ENCODE measurements around the gene GPSM3. TPM values are rescaled to one million over a fixed set of nuclear protein-coding genes. Genes with fewer than 3 reads are reported as not detected.
A peak's percentile ranks its signal among the peaks of the same experiment; 100 is the strongest.

GPSM3 gene
- total RNA-seq, 1 donor from 2014 or later = 81.1 TPM

DNA sequence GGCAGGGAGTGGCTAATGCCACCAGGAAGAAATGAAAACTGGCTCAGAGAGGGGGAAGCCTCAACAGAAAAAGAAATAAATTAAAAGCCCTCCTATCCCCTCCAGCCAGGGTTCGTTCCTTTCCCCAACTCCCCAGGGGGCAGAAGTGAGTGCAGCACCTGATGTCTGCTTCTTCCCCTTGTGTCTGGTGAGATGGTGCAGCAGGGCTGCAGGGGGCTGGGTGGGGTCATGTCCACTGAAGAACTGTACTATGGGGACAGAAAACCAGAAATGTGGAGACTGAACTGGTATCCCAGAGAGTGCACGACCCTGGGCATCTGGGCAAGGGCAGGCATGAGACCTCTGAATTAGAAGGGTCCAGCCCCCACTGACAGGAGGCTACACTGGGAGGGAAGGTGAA, 24.1 kb downstream of the GPSM3 start:
- no peak for DNase-seq
- Mint-ChIP-seq H3K4me3 (no peak overlapping the region), H3K4me1 (peaks cover 13% of the 10 kb centered on the region), H3K27me3 (no peaks in the 10 kb centered on the region), H3K36me3 (ENCODE audit: low read depth) (peaks cover 26% of the 10 kb centered on the region), H3K9me3 (no peaks in the 10 kb centered on the region), H3K27ac (no peak overlapping the region)
- intact Hi-C loops (cut with micrococcal nuclease) = no loop called here

DNA sequence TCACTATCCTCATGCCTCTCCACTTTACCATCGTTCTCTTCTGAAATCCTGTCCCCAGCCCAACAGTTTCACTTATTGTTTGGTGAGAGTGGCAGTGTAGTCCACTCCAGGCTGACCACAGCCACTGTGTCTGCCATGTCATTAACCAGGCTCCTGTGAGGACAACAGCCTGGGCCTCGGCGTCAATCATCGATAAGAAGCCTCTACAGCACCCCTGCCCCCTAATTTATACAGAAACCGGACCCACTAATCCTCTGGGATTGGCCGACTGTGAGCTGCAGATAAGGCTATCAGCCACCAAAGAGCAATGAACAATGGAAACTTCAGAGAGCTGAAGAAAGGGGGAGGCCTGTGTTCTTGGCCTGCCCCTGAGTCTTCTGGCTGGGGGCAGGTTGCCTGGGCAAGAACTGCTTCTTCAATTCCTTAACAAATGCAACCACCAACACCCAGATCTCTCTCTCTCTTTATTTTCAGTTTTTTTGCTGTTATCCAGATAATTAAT, 24.6 kb downstream of the GPSM3 start:
- no peak overlapping the region for H3K4me3 Mint-ChIP-seq
- no peaks in the 10 kb centered on the region for H3K9me3 Mint-ChIP-seq
- H3K36me3 Mint-ChIP-seq (ENCODE audit: low read depth) = peaks cover 26% of the 10 kb centered on the region
- intact Hi-C loops (cut with micrococcal nuclease) = no loop called here
- no peak for DNase-seq
- H3K27ac Mint-ChIP-seq = no peak overlapping the region
- H3K27me3 Mint-ChIP-seq = no peaks in the 10 kb centered on the region
- H3K4me1 Mint-ChIP-seq = peaks cover 8% of the 10 kb centered on the region

DNA sequence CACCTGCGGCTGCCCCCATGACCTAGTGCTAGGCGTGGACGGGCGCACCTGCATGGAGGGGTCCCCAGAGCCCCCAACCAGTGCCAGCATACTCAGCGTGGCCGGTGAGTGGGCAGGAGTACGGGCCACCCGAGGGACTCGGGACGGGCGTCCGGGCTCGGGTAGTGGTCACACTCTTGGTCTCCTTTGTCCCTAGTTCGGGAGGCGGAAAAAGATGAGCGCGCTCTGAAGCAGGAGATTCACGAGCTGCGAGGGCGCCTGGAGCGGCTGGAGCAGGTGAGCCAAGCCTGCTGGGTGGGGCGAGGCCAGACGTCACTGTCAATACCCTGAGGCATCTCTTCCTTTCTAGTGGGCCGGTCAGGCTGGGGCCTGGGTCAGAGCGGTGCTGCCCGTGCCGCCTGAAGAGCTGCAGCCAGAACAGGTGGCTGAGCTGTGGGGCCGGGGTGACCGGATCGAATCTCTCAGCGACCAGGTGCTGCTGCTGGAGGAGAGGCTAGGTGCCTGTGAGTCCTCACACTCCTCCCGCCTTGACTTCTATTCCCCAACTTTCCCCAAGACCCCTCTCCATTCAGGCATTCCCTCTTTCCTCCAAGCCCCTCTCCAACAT, 25.2 kb downstream of the GPSM3 start:
- intact Hi-C loops (cut with micrococcal nuclease) = no loop called here
- no peak overlapping the region for H3K4me3 Mint-ChIP-seq
- no peak for DNase-seq
- H3K36me3 Mint-ChIP-seq (ENCODE audit: low read depth) = peaks cover 26% of the 10 kb centered on the region
- H3K27me3 Mint-ChIP-seq = no peaks in the 10 kb centered on the region
- no peaks in the 10 kb centered on the region for H3K9me3 Mint-ChIP-seq
- no peak overlapping the region for H3K27ac Mint-ChIP-seq
- H3K4me1 Mint-ChIP-seq = peaks cover 5% of the 10 kb centered on the region

DNA sequence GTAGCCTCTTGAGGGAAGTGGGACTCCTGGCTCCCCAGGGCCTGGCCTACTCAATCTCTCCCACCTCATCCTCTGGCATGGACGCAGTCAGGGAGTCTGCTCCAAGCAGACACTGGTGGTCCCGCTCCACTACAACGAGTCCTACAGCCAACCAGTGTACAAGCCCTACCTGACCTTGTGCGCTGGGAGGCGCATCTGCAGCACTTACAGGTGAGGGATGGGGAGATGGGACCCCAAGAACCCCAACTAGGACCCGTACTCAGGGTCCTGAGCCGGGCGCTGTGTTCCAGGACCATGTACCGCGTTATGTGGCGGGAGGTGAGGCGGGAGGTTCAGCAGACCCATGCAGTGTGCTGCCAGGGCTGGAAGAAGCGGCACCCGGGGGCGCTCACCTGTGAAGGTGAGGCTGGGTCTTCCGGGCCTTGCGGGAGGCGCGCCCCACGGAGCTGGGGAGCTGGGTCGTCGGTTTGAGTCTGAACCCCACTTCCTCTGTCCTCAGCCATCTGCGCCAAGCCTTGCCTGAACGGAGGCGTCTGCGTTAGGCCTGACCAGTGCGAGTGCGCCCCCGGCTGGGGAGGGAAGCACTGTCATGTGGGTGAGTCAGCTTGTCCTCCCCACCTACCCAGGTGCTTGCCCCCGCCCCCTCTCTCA, 25.9 kb downstream of the GPSM3 start:
- Mint-ChIP-seq H3K27ac (no peak overlapping the region), H3K4me1 (peaks cover 5% of the 10 kb centered on the region), H3K27me3 (no peaks in the 10 kb centered on the region), H3K4me3 (no peak overlapping the region), H3K36me3 (ENCODE audit: low read depth) (peaks cover 26% of the 10 kb centered on the region), H3K9me3 (no peaks in the 10 kb centered on the region)
- DNase-seq = no peak
- intact Hi-C loops (cut with micrococcal nuclease) = no loop called here

DNA sequence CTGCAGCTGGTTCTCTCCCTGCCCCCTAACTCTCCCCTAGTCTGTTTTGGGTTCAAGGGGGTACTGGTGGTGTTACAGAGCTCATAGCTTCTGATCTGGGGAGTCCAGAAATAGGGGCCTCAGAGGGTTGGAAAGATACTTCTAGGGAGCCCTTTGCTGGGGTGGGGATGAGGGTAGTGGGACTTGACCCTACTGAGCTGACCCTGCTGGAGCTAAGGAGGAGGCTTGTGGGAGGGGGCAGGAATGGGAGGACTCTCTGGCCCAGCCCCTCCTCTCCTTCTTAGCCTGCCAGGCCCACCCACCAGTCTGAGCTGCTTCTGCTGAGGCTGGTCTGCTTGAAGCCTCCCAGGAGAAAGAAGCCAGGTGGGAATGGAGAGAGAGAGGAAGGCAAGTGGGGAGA, 28.1 kb downstream of the GPSM3 start, which contains the start of gene EGFL8:
EGFL8 (plus strand) TSS at position 301 of the 400 bp plus-strand sequence. CDS start 1,571 bp downstream, outside the sequence.
- Mint-ChIP-seq H3K4me1 (peaks cover 2% of the 10 kb centered on the region), H3K27ac (no peak within 1 kb of the TSS), H3K4me3 (no peak within 1 kb of the TSS), H3K36me3 (ENCODE audit: low read depth) (peaks cover 12% of the 10 kb centered on the region), H3K9me3 (no peaks in the 10 kb centered on the region), H3K27me3 (no peaks in the 10 kb centered on the region)
- DNase-seq = no peak
- intact Hi-C loops (cut with micrococcal nuclease) = no loop called here

DNA sequence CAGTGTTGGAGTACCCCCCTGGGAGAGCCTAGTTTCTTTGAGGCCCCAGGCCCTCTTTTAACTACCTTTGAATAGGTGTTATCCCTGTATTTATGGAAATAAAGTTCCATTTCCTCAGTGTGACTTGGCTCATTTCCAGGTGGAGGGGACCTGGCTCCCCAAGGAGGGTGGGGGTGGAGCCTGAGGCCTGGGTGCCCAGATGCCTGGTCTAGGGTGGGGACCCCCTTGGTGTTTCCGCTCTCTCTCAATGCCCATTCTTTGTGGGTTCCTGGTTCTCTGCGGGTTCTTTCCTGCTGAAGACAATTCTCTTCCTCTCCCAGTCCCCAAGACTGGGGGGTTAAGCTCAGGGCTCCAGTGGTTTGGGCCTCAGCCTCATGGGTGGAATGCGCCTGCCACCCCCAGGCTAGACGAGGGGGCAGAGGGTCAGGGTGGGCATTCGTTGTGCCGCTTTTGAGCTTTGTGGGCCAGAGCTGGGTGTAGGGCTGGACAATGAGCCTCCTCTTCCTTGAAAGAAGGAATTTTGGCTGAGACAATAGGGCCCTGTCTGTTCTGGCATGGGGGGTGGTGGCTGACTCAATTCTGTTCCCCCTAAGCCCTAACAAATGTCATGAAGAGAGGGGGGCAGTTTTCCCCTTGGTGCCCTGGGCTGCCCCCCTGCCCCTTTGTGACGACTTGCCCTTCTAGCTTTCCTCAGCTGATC, 28.7 kb downstream of the GPSM3 start:
- no peaks in the 10 kb centered on the region for H3K27me3 Mint-ChIP-seq
- peaks cover 10% of the 10 kb centered on the region for H3K36me3 Mint-ChIP-seq (ENCODE audit: low read depth)
- no peak overlapping the region for H3K27ac Mint-ChIP-seq
- H3K4me1 Mint-ChIP-seq = no peaks in the 10 kb centered on the region
- H3K9me3 Mint-ChIP-seq = no peaks in the 10 kb centered on the region
- intact Hi-C loops (cut with micrococcal nuclease) = no loop called here
- DNase-seq = no peak
- no peak overlapping the region for H3K4me3 Mint-ChIP-seq

DNA sequence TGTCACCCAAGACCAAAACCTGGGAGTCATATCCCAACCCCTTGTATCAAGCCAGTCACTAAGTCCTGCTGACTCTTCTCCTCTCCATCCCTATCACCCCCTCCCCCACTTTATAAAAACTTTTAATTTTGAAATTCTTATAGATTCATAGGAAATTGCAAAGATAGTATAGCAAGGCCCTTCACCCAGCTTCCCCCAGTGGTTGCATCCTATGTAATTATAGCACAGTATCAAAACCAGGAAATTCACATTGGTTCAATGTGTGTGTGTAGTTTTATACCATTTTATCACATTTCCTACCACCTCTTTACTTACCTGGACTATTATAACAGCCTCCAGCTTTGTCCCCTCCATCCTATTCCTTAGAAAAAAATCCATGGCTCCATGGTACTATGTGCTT, 34.4 kb downstream of the GPSM3 start:
- intact Hi-C loops (cut with micrococcal nuclease) = loop anchor here (10.0 kb wide), 1 partner anchor 113 kb away; no protein-coding TSS in a partner anchor
- H3K27me3 Mint-ChIP-seq = peaks cover 3% of the 10 kb centered on the region
- peaks cover 13% of the 10 kb centered on the region for H3K4me1 Mint-ChIP-seq
- no peak for DNase-seq
- H3K9me3 Mint-ChIP-seq = no peaks in the 10 kb centered on the region
- H3K27ac Mint-ChIP-seq = no peak overlapping the region
- H3K4me3 Mint-ChIP-seq = no peak overlapping the region
- H3K36me3 Mint-ChIP-seq (ENCODE audit: low read depth) = peaks cover 8% of the 10 kb centered on the region

DNA sequence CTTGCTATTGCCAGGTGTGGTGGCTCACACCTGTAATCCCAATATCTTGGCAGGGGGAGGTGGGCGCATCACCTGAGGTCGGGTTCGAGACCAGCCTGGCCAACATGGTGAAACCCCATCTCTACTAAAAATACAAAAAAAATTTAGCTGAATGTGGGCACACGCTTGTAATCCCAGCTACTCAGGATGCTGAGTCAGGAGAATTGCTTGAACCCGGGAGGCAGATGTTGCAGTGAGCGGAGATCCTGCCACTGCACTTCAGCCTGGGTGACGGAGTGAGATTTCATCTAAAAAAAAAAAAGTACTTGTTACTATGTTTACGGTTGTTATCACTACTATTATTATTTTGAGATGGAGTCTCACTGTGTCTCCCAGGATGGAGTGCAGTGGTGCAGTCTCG, 35.6 kb downstream of the GPSM3 start:
- no peaks in the 10 kb centered on the region for H3K9me3 Mint-ChIP-seq
- peaks cover 8% of the 10 kb centered on the region for H3K36me3 Mint-ChIP-seq (ENCODE audit: low read depth)
- peaks cover 14% of the 10 kb centered on the region for H3K27me3 Mint-ChIP-seq
- no peak overlapping the region for H3K27ac Mint-ChIP-seq
- intact Hi-C loops (cut with micrococcal nuclease) = loop anchor here (10.0 kb wide), 1 partner anchor 112 kb away; no protein-coding TSS in a partner anchor
- no peak overlapping the region for H3K4me3 Mint-ChIP-seq
- H3K4me1 Mint-ChIP-seq = peaks cover 19% of the 10 kb centered on the region
- no peak for DNase-seq

DNA sequence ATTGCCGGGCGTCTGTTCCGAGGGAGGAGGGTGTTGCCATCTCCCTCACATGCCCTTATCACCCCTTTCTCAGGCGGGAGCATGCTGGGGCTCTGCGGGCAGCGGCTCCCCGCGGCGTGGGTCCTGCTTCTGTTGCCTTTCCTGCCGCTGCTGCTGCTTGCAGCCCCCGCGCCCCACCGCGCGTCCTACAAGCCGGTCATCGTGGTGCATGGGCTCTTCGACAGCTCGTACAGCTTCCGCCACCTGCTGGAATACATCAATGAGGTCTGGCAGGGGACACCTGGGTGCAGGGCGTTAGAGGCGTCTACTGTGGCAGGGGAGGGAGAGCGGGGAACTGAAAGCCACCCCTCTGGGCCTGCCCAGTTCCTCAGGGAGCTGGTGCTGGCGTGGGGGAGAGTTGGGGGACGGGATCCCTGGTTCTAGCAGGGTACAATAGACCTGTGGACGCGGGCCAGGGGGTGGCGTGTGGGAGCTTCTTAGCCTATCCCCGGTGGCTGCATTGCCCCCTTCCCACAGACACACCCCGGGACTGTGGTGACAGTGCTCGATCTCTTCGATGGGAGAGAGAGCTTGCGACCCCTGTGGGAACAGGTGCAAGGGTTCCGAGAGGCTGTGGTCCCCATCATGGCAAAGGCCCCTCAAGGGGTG, 37.8 kb downstream of the GPSM3 start:
- H3K36me3 Mint-ChIP-seq (ENCODE audit: low read depth) = peaks cover 8% of the 10 kb centered on the region
- peaks cover 27% of the 10 kb centered on the region for H3K4me1 Mint-ChIP-seq
- peak overlapping the region; percentile 72 for H3K27ac Mint-ChIP-seq
- intact Hi-C loops (cut with micrococcal nuclease) = loop anchor here (1.0 to 10.0 kb wide), 6 partner anchors 22 to 110 kb away; partner anchors contain the start of genes AGPAT1 and ATF6B
- H3K4me3 Mint-ChIP-seq = peak overlapping the region; percentile 84
- H3K9me3 Mint-ChIP-seq = no peaks in the 10 kb centered on the region
- peak; percentile 90 for DNase-seq
- H3K27me3 Mint-ChIP-seq = peaks cover 29% of the 10 kb centered on the region

DNA sequence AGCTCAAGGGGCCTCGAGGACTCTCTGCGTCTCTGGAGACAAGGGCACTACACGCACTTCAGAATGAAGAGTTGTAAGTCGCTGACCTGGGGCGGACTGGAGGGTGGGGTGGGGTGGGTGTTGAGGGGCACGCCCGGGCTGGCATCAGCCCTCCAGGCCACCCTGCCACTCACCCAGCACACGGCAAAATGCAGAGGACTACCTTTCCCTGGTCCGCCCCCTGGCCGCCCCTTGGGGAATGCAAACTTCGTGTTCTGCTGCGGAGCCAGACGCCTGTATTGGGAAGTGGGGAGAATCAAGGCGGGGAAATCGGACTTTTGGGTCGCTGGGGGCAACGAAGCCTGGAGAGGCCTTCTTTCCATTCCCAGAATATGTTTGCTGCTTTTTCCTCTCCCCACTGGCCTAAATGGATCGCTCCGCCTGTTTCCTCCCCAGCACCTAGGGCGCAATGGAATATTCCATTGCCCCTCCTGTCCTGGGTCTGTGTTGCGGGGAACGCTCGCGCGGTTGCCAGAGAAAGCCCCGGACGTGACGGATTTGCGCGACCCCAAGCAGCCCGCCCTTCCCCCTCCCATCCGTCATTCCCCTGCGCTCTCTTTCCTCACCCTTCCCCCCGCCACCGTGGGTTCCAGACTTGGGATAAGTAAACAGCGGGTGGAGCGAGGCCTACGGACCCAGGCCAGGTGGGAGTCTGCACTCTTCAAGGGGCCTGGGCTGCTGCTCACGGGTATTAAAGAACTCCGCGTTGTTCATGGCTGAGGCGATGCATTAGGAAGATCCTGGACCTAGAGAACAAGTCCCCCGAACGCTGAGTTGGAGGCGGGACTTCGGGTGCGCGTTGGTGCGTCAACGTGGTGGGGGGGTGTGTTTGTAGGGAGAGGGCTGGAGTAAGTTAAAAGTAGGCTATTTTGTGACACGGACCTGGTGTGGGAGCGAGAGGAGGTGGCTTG, 38.6 kb downstream of the GPSM3 start, which contains the start of gene PPT2:
PPT2 (plus strand) TSS at position 578 of the 950 bp plus-strand sequence. CDS start 454 bp downstream, outside the sequence.
- Mint-ChIP-seq H3K4me3 (peak within 1 kb of the TSS; percentile 84), H3K4me1 (peaks cover 31% of the 10 kb centered on the region), H3K27me3 (peaks cover 34% of the 10 kb centered on the region), H3K27ac (peak within 1 kb of the TSS; percentile 72), H3K36me3 (ENCODE audit: low read depth) (peaks cover 8% of the 10 kb centered on the region), H3K9me3 (no peaks in the 10 kb centered on the region)
- intact Hi-C loops (cut with micrococcal nuclease) = loop anchor here (1.0 to 10.0 kb wide), 6 partner anchors 22 to 109 kb away; partner anchors contain the start of genes AGPAT1 and ATF6B
- peak; percentile 89 for DNase-seq

DNA sequence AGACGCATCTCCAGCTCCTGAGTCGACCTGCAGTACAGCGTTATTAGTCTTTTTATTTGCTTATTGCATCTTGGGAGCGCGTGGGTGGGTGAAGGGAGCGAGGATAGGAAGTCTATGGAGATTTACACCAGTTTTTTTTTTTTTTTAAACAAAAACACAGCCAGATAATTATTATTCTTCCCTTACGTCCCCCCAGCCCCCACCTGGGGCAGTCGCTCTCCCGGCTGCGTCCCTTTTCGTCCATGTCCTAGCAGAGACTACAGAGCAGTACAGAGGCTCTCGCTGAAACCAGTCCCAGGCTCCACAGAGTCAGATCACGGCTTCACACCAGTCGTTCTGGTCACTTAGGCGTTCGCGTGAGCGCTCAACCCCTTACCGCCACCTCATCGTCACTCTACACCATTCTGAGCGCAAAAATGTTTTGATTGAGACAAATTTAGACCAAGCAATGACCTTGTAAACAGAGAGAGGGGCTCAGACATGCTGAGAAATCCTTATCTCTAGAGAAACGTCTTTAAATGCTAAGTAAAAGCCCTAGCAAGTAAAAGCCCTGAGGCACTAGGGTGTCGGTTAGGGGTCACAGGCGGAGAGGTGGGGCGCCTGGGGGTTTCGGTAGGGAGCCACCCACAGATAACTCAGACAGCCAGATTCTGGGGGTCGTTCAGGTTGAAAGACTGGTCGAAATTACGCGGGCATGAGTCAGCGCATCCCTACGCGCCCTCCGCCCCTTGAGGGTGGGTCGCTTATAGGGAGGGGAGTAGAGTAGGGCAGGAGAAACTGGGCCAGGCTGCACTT, 39.5 kb downstream of the GPSM3 start:
- Mint-ChIP-seq H3K4me1 (peaks cover 38% of the 10 kb centered on the region), H3K36me3 (ENCODE audit: low read depth) (peaks cover 7% of the 10 kb centered on the region), H3K9me3 (no peaks in the 10 kb centered on the region), H3K27me3 (peaks cover 42% of the 10 kb centered on the region), H3K27ac (peak overlapping the region; percentile 35), H3K4me3 (peak overlapping the region; percentile 66)
- intact Hi-C loops (cut with micrococcal nuclease) = loop anchor here (10.0 kb wide), 1 partner anchor 108 kb away; no protein-coding TSS in a partner anchor
- no peak for DNase-seq
